Heart left ventricle (tissue), 13 donors: ENCODE results near the gene SMIM1.

ENCODE experiments used
- POLR2A ChIP-seq, 2 donors: fragments of 450-650 bp; IDR thresholded peaks; one replicate each; pipeline ENCODE4 v1.6.1; 2017; ENCODE audit warnings: antibody characterized with exemption in 2 of 2, mild to moderate bottlenecking in 2 of 2, moderate library complexity in 2 of 2
- TF ChIP-seq, protein P1 (sequence below), 12 donors: fragments of 200-600 bp; sonication (generic) in 4 of 12; IDR thresholded peaks; one replicate each; pipeline versions ENCODE4 v1.5.0 to v1.8.0; 2018 to 2022; ENCODE audit warnings: antibody characterized with exemption in 12 of 12, mild to moderate bottlenecking in 5 of 12
- donor health status: ischemic (EF 13 %, LVEDD 7.1; RV severe dilation, severe dysfunction).
- donor health status: DM: no; HTN: yes; CAD: no.
- donor health status: DM: no; HTN: no; CAD: no.
- donor health status: ischemic (EF 25% LVEDD 6.9; RV normal size, moderate dysfunction).
- donor health status: ischemic (EF 25% LVEDD 5.7; RV mildly dilated, moderate dysfunction).
- donor health status: ischemic (EF 35%, LVEDD 5.7; RV mildly dilated, moderate dysfunction).
- donor health status: nonischemic (EF 11% LVEDD 7.7; RV severe dilation, severe dysfunction).
- donor health status: DM: yes; HTN: yes; CAD: no.
- donor health status: PGD.
- donor health status: ischemic (EF 29% LVEDD 5.4; RV normal size, mild dysfunction).
- donor health status: nonischemic (EF 23%, LVEDD 6.1; RV moderate dilation, normal function).

DNA sequence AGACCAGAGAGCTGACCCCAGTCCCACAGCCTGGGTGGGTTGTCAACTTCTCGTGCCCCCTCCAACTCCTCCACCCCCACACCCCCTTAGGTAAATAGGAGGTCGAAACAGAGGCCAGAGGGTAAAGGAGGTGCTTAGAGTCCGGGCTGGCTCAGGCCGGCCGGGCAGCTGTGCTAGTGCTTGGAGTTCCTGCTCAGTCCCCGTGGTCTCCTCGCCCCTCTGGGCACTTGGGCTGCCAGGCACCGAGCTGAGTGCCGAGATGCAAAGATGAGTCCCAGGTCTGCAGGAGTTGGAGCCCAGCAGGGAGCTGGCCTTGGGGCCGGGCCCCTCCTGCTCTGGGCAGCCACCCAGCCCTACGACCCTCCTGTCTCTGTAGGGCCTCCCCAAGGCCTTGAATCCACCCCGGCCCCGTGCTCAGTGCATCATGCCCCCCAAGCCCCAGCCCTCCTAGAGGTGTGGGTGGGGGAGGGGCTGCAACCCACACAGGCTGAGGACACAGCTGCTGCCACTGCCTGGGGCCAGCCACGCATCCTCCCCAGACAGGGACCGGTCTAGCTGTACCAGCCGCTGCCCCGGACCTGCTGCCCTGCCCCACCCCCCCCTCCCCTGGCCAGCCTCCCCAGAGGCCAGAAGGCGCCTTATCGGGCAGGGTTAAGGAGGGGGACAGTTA lies 1.9 kb downstream of the SMIM1 start:
- no peak for TF ChIP-seq POLR2A (IDR thresholded peaks at IDR 0.05)
- TF ChIP-seq, protein P1, sequence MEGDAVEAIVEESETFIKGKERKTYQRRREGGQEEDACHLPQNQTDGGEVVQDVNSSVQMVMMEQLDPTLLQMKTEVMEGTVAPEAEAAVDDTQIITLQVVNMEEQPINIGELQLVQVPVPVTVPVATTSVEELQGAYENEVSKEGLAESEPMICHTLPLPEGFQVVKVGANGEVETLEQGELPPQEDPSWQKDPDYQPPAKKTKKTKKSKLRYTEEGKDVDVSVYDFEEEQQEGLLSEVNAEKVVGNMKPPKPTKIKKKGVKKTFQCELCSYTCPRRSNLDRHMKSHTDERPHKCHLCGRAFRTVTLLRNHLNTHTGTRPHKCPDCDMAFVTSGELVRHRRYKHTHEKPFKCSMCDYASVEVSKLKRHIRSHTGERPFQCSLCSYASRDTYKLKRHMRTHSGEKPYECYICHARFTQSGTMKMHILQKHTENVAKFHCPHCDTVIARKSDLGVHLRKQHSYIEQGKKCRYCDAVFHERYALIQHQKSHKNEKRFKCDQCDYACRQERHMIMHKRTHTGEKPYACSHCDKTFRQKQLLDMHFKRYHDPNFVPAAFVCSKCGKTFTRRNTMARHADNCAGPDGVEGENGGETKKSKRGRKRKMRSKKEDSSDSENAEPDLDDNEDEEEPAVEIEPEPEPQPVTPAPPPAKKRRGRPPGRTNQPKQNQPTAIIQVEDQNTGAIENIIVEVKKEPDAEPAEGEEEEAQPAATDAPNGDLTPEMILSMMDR (IDR thresholded peaks at IDR 0.05): no peak
